GM21619 (cell line): Measurements from ENCODE around the gene PTPRN2.
"Not testable (repeated sequence)": the region's sequence is repeated elsewhere in the genome, so short reads cannot be mapped to it uniquely, and the experiment has no call there.

Source experiments
- ATAC-seq: cut with Tn5 transposase; IDR thresholded peaks from one replicate; pipeline ENCODE4 v1.9.1; 2021; ENCODE audit not compliant: unreplicated experiment

Gene PTPRN2

DNA sequence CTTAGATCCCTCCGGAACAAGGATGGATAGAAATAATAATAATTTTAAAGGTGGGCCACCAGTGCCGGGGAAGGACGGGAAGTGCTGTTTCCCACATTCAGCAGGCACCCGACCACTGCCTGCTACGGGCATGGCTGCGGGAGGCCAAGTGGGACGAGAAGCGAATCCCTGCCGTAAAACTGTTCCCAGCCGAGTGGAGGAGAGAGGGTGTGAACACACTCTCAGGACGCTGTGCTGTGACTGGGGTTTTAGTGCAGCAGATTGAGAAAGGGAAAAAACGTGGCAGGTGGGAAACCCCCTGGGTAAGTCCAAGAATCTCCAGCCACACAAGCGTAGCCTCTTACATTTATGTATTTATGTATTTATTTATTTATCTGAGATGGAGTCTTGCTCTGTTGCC is 1092.0 kb downstream of the PTPRN2 start:
- no peak for ATAC-seq

DNA sequence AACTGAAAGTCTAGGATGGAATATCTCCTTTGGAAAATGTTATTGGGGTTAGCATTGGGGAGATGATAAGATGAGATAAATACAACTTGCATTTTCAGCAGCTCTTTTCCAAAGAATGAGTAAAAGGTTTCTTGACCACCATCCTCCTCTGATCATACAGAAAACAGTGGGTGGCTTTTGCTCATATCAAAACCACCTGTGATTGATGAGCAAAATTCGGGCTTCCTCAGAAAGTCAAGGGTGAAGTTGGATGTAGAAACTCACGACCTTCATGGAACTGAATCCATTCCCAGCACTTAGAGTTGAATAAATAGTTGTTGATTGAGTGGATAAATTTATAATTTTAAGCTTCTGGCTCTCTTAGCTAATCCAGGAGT is 1092.5 kb downstream of the PTPRN2 start:
- ATAC-seq, result no peak

DNA sequence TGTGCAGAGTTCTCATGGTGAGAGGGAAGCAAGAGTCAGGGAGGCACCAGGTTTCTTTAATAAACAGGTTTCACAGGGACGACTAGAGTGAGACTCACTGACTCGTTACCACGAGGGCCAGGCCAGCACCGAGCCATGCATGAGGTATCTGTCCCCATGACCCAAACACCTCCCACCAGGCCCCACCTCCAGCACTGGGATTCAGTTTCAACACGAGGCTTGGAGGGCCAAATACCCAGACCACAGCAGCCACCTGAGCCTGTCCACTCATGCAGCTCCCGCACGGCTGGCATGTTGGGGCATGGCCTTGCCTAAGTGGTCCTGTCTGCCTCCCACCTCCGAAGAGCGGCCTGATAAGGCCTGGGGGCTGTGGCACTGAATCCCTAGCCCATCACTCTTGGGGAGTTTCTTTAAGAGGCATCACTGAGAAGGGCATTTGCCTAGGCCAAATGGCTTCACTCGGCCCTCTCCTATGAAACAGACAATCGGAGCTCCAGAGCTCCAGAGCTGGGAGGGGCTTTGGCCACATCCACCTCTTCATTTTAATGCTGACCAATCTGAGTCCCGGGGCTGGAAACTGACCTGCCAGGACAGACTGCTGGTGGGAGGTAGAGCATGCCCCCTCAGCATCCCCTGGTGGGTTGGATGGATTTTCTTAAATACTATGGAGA is 1093.0 kb downstream of the PTPRN2 start:
- ATAC-seq, result no peak

DNA sequence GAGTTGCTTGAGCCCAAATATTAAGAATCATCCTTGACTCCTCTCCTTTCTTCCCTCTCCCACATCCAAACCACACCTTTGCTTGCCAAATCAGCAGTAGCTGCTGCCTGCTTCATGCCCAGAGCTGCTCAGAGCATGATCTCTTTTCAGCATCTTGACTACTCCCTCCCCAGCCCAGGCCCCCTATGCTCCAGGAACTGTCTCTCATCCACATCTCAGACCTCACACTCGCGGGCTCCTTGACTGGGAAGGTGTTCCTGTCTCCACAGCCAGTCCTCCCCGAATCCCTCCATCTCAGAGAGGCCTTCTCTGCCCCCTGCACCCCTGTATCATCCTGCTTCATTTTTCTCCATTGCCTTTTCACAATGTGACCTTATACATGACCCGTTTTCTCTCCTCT is 1093.8 kb downstream of the PTPRN2 start:
- no peak for ATAC-seq

DNA sequence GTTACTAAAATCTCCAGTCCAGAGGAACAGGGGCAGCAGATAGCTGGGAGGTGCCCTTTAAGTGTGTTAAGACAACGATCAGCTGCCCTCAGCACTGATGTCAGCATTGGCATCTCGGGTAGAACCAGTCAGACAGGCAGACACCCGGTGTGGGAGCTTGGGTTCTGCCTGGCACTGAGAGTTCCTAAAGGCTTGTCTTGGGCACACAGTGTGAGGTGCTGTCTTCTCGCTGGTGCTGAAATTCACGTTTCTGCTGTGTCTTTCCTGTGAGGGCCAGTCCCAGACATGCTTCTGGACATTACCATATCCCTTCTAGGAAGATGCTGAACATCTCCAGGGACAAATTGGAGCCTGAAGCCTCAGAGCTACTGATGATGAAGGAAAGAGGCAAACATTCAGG is 1094.6 kb downstream of the PTPRN2 start:
- no peak for ATAC-seq

DNA sequence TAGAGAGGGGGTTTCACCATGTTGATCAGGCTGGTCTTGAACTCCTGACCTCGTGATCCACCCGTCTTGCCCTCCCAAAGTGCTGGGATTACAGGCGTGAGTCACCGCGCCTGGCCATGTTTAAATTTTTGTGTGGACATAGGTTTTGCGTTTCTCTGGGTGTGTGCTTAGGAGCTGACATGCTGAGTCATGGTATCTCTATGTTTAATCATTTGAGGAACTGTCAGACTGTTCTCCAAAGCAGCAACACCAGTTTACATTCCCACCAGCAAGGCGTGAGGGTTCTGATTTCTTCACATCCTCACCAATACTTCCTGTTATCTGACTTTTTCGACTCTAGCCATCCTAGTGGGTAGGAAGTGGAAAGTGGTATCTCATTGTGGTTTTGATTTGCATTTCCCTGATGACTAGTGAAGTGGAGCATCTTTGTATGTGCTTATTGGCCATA is 1097.1 kb downstream of the PTPRN2 start:
- no peak for ATAC-seq

DNA sequence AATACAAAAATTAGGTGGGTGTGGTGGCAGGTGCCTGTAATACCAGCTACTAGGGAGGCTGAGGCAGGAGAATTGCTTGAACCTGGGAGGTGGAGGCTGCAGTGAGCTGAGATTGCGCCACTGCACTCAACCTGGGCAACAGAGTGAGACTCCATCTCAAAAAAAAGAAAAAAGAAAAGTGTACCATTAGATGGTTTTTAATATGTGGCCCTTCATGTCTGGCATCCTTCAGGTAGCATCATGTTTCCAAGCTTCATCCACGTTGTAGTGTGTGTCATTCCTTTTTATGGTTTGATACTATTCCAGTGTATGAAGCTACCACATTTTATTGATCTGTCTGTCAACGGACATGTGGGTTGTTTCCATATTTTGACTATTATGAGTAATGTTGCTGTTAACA is 1097.8 kb downstream of the PTPRN2 start:
- not testable (repeated sequence) for ATAC-seq
